HG03097 (cell line): ENCODE data around the gene GNB4.

Experiments used
- ATAC-seq: cut with Tn5 transposase; IDR thresholded peaks from one replicate; pipeline ENCODE4 v1.9.1; 2021; ENCODE audit not compliant: unreplicated experiment, low FRiP score

The GNB4 gene

GRCh38 chr3:179451265-179452175 lies at the start of gene GNB4:
TSS of gene GNB4 (minus strand) at chr3:179451470. CDS start at chr3:179426200, 25,270 bp downstream.
- peak; percentile 86 for ATAC-seq

- ATAC-seq, result no peak
Measured at GRCh38 chr3:179495483-179495882, 44.2 kb upstream of the GNB4 start.

- ATAC-seq, result no peak
Measured at GRCh38 chr3:179493260-179493659, 42.0 kb upstream of the GNB4 start.

GRCh38 chr3:179488213-179488612 lies 36.9 kb upstream of the GNB4 start:
- no peak for ATAC-seq

DNA sequence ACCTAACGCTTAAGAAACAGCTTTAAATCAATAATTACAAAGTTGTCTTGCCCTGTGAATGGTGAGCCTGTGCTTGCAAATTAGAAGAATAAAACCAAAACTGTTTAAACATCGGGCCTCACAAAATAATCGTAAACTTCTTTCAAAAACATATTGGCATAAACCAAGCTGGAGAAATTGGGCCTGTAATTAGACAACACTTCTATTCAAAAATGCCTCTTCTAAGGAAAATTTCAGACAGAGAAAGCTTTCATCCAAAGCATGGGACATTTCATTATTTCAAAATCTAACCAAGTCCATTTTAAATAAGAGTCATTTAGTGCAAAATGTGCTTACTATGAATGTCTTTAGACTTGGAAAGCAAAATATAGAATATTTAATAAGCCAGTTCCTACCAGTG lies 35.5 kb upstream of the GNB4 start:
- no peak for ATAC-seq

DNA sequence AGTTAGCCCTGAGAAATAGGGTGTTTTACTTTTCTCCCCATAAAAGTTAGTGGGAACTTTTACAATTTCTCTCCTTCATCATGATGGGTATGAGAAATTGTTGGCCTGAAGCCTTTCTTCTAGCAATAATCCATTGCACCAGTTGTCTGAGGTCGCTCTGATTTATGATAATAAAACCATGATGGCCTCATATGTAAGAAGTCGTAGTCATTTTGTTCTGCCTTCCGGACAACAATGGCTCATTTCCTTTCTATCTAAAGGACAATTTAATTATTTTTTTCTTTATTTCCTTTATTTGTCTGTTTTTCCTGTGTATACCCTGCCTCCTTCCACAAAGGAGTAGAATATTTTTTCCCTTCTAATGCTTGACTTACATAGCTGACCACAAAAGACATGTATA lies 31.6 kb upstream of the GNB4 start:
- no peak for ATAC-seq

DNA sequence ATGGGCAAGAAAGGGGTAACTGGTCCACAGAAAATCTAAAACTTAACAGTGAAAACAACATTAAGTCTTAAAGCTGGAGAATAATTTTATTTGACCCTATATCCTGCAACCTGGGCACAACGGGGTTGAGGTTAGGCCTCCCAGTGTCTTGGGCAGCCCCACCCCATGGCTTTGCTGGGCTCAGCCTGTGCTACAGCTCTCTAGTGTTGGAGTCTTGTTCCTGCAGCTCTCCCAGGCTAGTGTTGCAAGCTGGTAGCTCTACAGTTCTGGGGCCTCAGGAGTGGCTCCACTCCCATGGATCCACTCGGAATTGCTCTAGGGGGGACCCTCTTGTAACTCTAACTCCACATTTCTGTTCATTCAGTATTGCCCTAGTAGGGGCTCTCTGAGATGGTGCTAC lies 24.9 kb upstream of the GNB4 start:
- ATAC-seq, result no peak

DNA sequence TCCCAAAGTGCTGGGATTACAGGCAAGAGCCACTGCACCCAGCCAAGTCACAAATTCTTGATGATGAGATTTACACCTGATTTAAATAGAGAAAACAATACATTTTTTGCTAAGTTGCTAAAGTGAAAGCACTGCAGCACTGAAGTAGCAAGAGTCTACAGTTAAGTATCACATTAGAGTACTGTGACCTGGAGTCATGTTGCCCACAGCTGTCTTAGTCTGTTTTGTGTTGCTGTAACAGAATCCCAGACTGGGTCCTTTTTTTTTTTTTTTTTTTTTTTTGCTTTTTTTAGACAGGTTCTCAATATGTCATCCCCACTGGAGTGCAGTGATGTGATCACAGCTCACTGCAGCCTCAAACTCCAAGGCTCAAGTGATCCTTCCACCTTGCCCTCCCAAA lies 23.2 kb upstream of the GNB4 start:
- ATAC-seq, result no peak

GRCh38 chr3:179473565-179473964 lies 22.3 kb upstream of the GNB4 start:
- no peak for ATAC-seq

DNA sequence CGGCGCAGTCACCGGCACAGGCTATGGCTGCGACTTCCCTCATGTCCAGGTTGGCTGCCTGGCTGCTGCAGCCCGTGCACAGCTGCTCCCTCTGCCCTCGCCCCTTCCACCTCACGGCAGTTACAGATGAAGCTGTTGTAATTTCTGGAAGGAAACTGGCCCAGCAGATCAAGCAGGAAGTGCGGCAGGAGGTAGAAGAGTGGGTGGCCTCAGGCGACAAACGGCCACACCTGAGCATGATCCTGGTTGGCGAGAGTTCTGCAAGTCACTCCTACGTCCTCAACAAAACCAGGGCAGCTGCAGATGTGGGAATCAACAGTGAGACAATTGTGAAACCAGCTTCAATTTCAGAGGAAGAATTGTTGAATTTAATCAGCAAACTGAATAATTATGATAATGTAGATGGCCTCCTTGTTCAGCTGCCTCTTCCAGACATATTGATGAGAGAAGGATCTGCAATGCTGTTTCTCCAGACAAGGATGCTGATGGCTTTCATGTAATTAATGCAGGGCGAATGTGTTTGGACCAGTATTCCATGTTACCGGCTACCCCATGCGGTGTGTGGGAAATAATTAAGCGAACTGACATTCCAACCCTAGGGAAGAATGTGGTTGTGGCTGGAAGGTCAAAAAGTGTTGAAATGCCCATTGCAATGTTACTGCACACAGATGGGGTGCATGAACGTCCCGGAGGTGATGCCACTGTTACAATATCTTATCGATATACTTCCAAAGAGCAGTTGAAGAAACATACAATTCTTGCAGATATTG lies 13.2 kb upstream of the GNB4 start:
- ATAC-seq, result no peak

- no peak for ATAC-seq
Measured at GRCh38 chr3:179463319-179463718, 12.0 kb upstream of the GNB4 start.

GRCh38 chr3:179460260-179460659 lies 9.0 kb upstream of the GNB4 start:
- no peak for ATAC-seq

- ATAC-seq, result no peak
Measured at GRCh38 chr3:179455954-179456353, 4.7 kb upstream of the GNB4 start.

DNA sequence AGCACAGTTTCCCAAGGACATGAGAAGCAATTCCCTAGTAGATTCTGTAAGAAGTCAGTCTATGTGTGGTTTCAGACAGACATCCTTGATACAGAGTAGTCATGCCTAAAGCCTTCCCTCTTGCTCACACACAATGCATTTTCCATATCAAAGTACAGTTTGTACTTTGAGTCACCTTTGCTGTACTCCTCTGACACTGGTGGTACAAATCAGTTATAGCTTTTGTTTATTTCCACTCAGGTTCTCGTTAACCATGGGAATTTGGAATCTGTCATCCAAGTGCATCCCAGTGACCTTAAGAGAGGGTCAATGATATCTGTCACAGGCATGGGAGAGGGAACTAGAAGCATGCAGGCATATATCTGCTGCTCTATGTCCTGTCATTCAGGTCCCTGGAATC lies 3.6 kb upstream of the GNB4 start:
- no peak for ATAC-seq

GRCh38 chr3:179453967-179454366 lies 2.7 kb upstream of the GNB4 start:
- no peak for ATAC-seq

- no peak for ATAC-seq
Measured at GRCh38 chr3:179452872-179453271, 1.6 kb upstream of the GNB4 start.

GRCh38 chr3:179452176-179452564 lies 900 bp upstream of the GNB4 start:
- ATAC-seq, result no peak

- ATAC-seq, result peak; percentile 44
Measured at GRCh38 chr3:179450901-179451264, 387 bp downstream of the GNB4 start.

GRCh38 chr3:179450261-179450701 lies 989 bp downstream of the GNB4 start:
- no peak for ATAC-seq

DNA sequence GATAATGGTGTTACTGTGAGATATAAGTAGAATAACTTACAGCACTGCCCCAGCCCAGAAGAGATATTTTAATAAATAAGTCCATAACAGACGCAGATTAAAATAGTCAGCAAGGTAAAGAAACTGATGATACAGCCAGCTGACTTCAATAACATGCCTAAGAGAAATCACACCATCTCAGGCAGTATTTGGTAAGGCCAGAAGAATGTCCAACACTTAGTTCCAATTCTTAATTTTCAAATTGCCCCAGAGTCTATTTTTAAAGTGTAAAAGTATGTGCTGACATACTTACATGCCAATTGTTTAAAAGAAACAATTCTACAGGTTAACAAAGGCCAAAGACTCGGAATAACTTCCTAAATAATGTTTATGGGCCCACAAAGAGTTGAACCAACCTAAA lies 1.6 kb downstream of the GNB4 start:
- no peak for ATAC-seq

GRCh38 chr3:179447251-179447650 lies 4.0 kb downstream of the GNB4 start:
- no peak for ATAC-seq

DNA sequence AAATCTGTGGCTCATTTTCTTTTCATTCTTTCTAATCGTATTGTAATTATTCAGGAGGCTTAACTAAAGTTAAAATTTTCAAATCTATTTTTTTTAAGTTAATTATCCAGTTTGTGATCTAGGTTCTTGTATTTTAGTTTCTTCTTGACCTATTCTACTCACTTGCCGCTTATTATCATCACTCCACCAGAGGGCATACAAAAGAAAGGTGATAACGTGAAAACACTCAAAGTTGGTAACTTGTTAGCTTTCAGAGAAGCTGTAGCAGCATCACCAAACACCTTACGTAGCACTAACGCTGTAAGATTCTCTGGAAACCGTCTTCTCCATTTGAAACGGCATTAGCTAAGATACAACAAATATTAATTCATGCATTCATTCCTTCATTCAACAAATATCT lies 4.8 kb downstream of the GNB4 start:
- ATAC-seq, result no peak
